ENCODE data around the gene AP1G1. TPM values are rescaled to one million over a fixed set of nuclear protein-coding genes. Genes with fewer than 3 reads are reported as not detected.

Gene AP1G1
- total and polyA plus RNA-seq, 10 of the 15 experiments (the other 5 are each of a cell fraction or from before 2014, with no cell fraction given), result 5.9 to 83.7 (median 47.8) TPM

- TF ChIP-seq GABPA (IDR thresholded peaks at IDR 0.05; ENCODE audit: low read depth) (no peak), NRF1 (conservative IDR thresholded peaks at IDR 0.05; ENCODE audit: low read depth, low read length) (no peak), EP300 (IDR thresholded peaks at IDR 0.05; ENCODE audit: borderline replicate concordance in 1 of 2, control insufficient read depth in 1 of 2, low read depth in 2 of 2, low read length in 2 of 2) (no peak), EGR1 (IDR thresholded peaks at IDR 0.05; ENCODE audit: borderline replicate concordance in 1 of 2, low read depth in 2 of 2, low read length in 2 of 2) (no peak)
Observed at GRCh38 chr16:71780521-71781089, 28.0 kb downstream of the AP1G1 start (continued).

GRCh38 chr16:71778780-71779179 lies 29.9 kb downstream of the AP1G1 start:
- RAD21 ChIA-PET (ENCODE audit: unreplicated experiment), result interaction anchor here (1.0 kb wide), 1 partner anchor 64 kb away, joined by 3 read pairs; no protein-coding TSS in a partner anchor
- H3K36me3 ChIP-seq (ENCODE audit: control insufficient read depth in 2 of 2, insufficient read depth in 2 of 2, low read length in 1 of 2), result peaks cover 5 to 8% of the 10 kb centered on the region in 2 experiments
- ATAC-seq, result no peak
- H4K20me1 ChIP-seq (ENCODE audit: control insufficient read depth, insufficient read depth), result no peaks in the 10 kb centered on the region
- H3K4me2 ChIP-seq (ENCODE audit: control insufficient read depth, insufficient read depth), result no peak overlapping the region
- 86% methylated on average over 5 of the region's 5 CpGs for WGBS (ENCODE audit: insufficient coverage, insufficient replicate concordance, low lambda C conversion rate, missing lambda C conversion rate)
- H3K79me2 ChIP-seq (ENCODE audit: control insufficient read depth, insufficient read depth, low read length), result peaks cover 26% of the 10 kb centered on the region
- intact Hi-C loops (cut with micrococcal nuclease; ENCODE audit: unreplicated experiment), result no loop called here
- in situ Hi-C loops (cut with MboI), result no loop called here
- no TSS peak for BruUV-seq (replicated peaks)
- no peak overlapping the region for H2AFZ ChIP-seq (ENCODE audit: control insufficient read depth, low read depth, low read length)
- H3K9me3 ChIP-seq (replicated peaks; ENCODE audit: control insufficient read depth, insufficient read depth, low read length), result no peaks in the 10 kb centered on the region
- H3K27ac ChIP-seq (ENCODE audit: control insufficient read depth, insufficient read depth), result no peak overlapping the region
- FAIRE-seq, result no peak
- peaks cover 9% of the 10 kb centered on the region for H3K4me1 ChIP-seq (ENCODE audit: control insufficient read depth, insufficient read depth, low read length)
- H3K9ac ChIP-seq (ENCODE audit: control insufficient read depth, insufficient read depth, low read length), result no peak overlapping the region
- no peak for DNase-seq (ENCODE audit: low read depth, low spot score)
- CTCF ChIA-PET, result interaction anchor here (1.3 to 2.0 kb wide), 2 partner anchors 104 to 107 kb away, joined by 3 to 6 read pairs; no protein-coding TSS in a partner anchor
- H3K27me3 ChIP-seq (replicated peaks in 1 of 2; ENCODE audit: control insufficient read depth in 2 of 2, insufficient read depth in 2 of 2, low read length in 1 of 2), result no peaks in the 10 kb centered on the region
- POLR2A ChIA-PET, result no interaction called here
- SMC1A ChIA-PET (ENCODE audit: uncharacterized antibody, unreplicated experiment), result interaction anchor here (1.6 kb wide), 1 partner anchor 64 kb away, joined by 5 read pairs; no protein-coding TSS in a partner anchor
- H3K4me3 ChIP-seq, result no peak overlapping the region
- TF ChIP-seq PRDM15 (CRISPR knock-in tag; IDR thresholded peaks at IDR 0.05) (no peak), SRF (IDR thresholded peaks at IDR 0.05; ENCODE audit: low read depth in 2 of 2, low read length in 2 of 2) (no peak), ZSCAN29 (IDR thresholded peaks at IDR 0.05) (no peak), MYC (IDR thresholded peaks at IDR 0.05; ENCODE audit: insufficient read depth, insufficient read length, insufficient replicate concordance, low read length, severe bottlenecking) (no peak), SIN3A (IDR thresholded peaks at IDR 0.05; ENCODE audit: low read depth, low read length) (no peak), USF1 (IDR thresholded peaks at IDR 0.05; ENCODE audit: borderline replicate concordance, extremely low read length, insufficient read depth, low read depth, low read length) (no peak), IRF5 (IDR thresholded peaks at IDR 0.05; ENCODE audit: borderline replicate concordance) (no peak), TCF7 (IDR thresholded peaks at IDR 0.05; ENCODE audit: borderline replicate concordance) (no peak), CBX3 (IDR thresholded peaks at IDR 0.05; ENCODE audit: borderline replicate concordance, low read depth) (no peak), KLF5 (IDR thresholded peaks at IDR 0.05; ENCODE audit: partially characterized antibody) (no peak), RBBP5 (conservative IDR thresholded peaks at IDR 0.05) (no peak), TCF3 (IDR thresholded peaks at IDR 0.05; ENCODE audit: borderline replicate concordance, insufficient read depth, low read depth, low read length) (no peak), PAX8 (IDR thresholded peaks at IDR 0.05) (no peak)
